ENCODE measurements around the gene CPNE2.
"Not testable (repeated sequence)": the region's sequence is repeated elsewhere in the genome, so short reads cannot be mapped to it uniquely, and the experiment has no call there.

Gene CPNE2

GRCh38 chr16:57093666-57094564 lies 1.5 kb downstream of the CPNE2 start:
- TF ChIP-seq JUND (IDR thresholded peaks at IDR 0.05; ENCODE audit: low read depth) = no peak
- DNase-seq (ENCODE audit: low read depth in 1 of 2, low spot score in 1 of 2) = no peak
- in situ Hi-C loops (cut with HindIII; ENCODE audit: low pct_unique_long_range_greater_than_20kb, low sequenced_read_pairs) = no loop called here

- in situ Hi-C loops (cut with HindIII; ENCODE audit: low pct_unique_long_range_greater_than_20kb, low sequenced_read_pairs) = no loop called here
- no peak for DNase-seq (ENCODE audit: low read depth in 1 of 2, low spot score in 1 of 2)
- no peak for TF ChIP-seq JUND (IDR thresholded peaks at IDR 0.05; ENCODE audit: low read depth)
Observed at GRCh38 chr16:57094911-57095310, 2.5 kb downstream of the CPNE2 start.

GRCh38 chr16:57096192-57096591 lies 3.8 kb downstream of the CPNE2 start:
- no peak for DNase-seq (ENCODE audit: low read depth in 1 of 2, low spot score in 1 of 2)
- no peak for TF ChIP-seq JUND (IDR thresholded peaks at IDR 0.05; ENCODE audit: low read depth)
- in situ Hi-C loops (cut with HindIII; ENCODE audit: low pct_unique_long_range_greater_than_20kb, low sequenced_read_pairs) = no loop called here

GRCh38 chr16:57096793-57097192 lies 4.4 kb downstream of the CPNE2 start:
- TF ChIP-seq JUND (IDR thresholded peaks at IDR 0.05; ENCODE audit: low read depth) = no peak
- in situ Hi-C loops (cut with HindIII; ENCODE audit: low pct_unique_long_range_greater_than_20kb, low sequenced_read_pairs) = no loop called here

GRCh38 chr16:57098188-57098841 lies 5.9 kb downstream of the CPNE2 start:
- in situ Hi-C loops (cut with HindIII; ENCODE audit: low pct_unique_long_range_greater_than_20kb, low sequenced_read_pairs) = no loop called here
- no peak for DNase-seq (ENCODE audit: low read depth in 1 of 2, low spot score in 1 of 2)
- no peak for TF ChIP-seq JUND (IDR thresholded peaks at IDR 0.05; ENCODE audit: low read depth)

More at GRCh38 chr16:57096793-57097192, 4.4 kb downstream of the CPNE2 start:
- no peak for DNase-seq (ENCODE audit: low read depth in 1 of 2, low spot score in 1 of 2)

GRCh38 chr16:57099965-57100364 lies 7.6 kb downstream of the CPNE2 start:
- DNase-seq (ENCODE audit: low read depth in 1 of 2, low spot score in 1 of 2); in situ Hi-C loops (cut with HindIII; ENCODE audit: low pct_unique_long_range_greater_than_20kb, low sequenced_read_pairs): not testable (repeated sequence)

- DNase-seq (ENCODE audit: low read depth in 1 of 2, low spot score in 1 of 2) = no peak
- in situ Hi-C loops (cut with HindIII; ENCODE audit: low pct_unique_long_range_greater_than_20kb, low sequenced_read_pairs) = no loop called here
- no peak for TF ChIP-seq JUND (IDR thresholded peaks at IDR 0.05; ENCODE audit: low read depth)
Observed at GRCh38 chr16:57100445-57100844, 8.1 kb downstream of the CPNE2 start.

GRCh38 chr16:57102888-57103851 lies 10.8 kb downstream of the CPNE2 start:
- no peak for TF ChIP-seq JUND (IDR thresholded peaks at IDR 0.05; ENCODE audit: low read depth)
- in situ Hi-C loops (cut with HindIII; ENCODE audit: low pct_unique_long_range_greater_than_20kb, low sequenced_read_pairs) = no loop called here
- no peak for DNase-seq (ENCODE audit: low read depth in 1 of 2, low spot score in 1 of 2)

- no peak for TF ChIP-seq JUND (IDR thresholded peaks at IDR 0.05; ENCODE audit: low read depth)
- in situ Hi-C loops (cut with HindIII; ENCODE audit: low pct_unique_long_range_greater_than_20kb, low sequenced_read_pairs) = no loop called here
- DNase-seq (ENCODE audit: low read depth in 1 of 2, low spot score in 1 of 2) = no peak
Observed at GRCh38 chr16:57104706-57105105, 12.3 kb downstream of the CPNE2 start.

GRCh38 chr16:57105184-57105583 lies 12.8 kb downstream of the CPNE2 start:
- DNase-seq (ENCODE audit: low read depth in 1 of 2, low spot score in 1 of 2) = no peak
- no peak for TF ChIP-seq JUND (IDR thresholded peaks at IDR 0.05; ENCODE audit: low read depth)
- in situ Hi-C loops (cut with HindIII; ENCODE audit: low pct_unique_long_range_greater_than_20kb, low sequenced_read_pairs) = no loop called here

- no peak for TF ChIP-seq JUND (IDR thresholded peaks at IDR 0.05; ENCODE audit: low read depth)
- in situ Hi-C loops (cut with HindIII; ENCODE audit: low pct_unique_long_range_greater_than_20kb, low sequenced_read_pairs) = no loop called here
- no peak for DNase-seq (ENCODE audit: low read depth in 1 of 2, low spot score in 1 of 2)
Observed at GRCh38 chr16:57106767-57107166, 14.4 kb downstream of the CPNE2 start.

GRCh38 chr16:57107321-57107922 lies 15.0 kb downstream of the CPNE2 start:
- no peak for TF ChIP-seq JUND (IDR thresholded peaks at IDR 0.05; ENCODE audit: low read depth)
- in situ Hi-C loops (cut with HindIII; ENCODE audit: low pct_unique_long_range_greater_than_20kb, low sequenced_read_pairs) = no loop called here
- no peak for DNase-seq (ENCODE audit: low read depth in 1 of 2, low spot score in 1 of 2)
